Measurements from ENCODE around the gene ICA1L. TPM values are rescaled to one million over a fixed set of nuclear protein-coding genes. Genes with fewer than 3 reads are reported as not detected.

The ICA1L gene
- total RNA-seq, 4 donors from 2014 or later, result 12.1 to 35.7 (median 17.5) TPM

DNA sequence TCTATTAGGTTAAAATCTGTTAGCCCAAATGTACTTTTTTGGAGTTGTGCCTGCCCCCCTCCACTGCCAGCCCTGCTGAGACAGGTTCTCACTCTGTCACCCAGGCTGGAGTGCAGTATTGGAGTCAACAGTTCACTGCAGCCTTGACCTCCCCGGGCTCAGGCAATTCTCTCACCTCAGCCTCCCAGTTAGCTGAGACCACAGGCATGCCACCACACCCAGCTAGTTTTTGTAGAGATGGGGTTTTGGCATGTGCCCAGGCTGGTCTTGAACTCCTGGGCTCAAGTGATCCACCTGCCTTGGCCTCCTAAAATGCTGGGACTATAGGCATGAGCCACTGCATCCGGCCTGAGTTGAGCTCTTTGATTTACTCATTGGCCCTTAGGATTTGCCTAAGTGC lies 110.7 kb downstream of the ICA1L start:
- intact Hi-C loops (cut with DNase I), result no loop called here
- Histone ChIP-seq H3K27me3 (no peaks in the 10 kb centered on the region), H3K9me3 (no peaks in the 10 kb centered on the region), H3K27ac (peak overlapping the region; percentile 8 to 37 (median 25)), H3K4me1 (peaks cover 24 to 36% of the 10 kb centered on the region in 2 donors), H3K36me3 (no peaks in the 10 kb centered on the region), H3K4me3 (replicated peaks in 1 of 3) (no peak overlapping the region)
- DNase-seq, result peak; percentile 61 to 63
- no peak for TF ChIP-seq POLR2A (IDR thresholded peaks at IDR 0.05)
- TF ChIP-seq, protein P1, sequence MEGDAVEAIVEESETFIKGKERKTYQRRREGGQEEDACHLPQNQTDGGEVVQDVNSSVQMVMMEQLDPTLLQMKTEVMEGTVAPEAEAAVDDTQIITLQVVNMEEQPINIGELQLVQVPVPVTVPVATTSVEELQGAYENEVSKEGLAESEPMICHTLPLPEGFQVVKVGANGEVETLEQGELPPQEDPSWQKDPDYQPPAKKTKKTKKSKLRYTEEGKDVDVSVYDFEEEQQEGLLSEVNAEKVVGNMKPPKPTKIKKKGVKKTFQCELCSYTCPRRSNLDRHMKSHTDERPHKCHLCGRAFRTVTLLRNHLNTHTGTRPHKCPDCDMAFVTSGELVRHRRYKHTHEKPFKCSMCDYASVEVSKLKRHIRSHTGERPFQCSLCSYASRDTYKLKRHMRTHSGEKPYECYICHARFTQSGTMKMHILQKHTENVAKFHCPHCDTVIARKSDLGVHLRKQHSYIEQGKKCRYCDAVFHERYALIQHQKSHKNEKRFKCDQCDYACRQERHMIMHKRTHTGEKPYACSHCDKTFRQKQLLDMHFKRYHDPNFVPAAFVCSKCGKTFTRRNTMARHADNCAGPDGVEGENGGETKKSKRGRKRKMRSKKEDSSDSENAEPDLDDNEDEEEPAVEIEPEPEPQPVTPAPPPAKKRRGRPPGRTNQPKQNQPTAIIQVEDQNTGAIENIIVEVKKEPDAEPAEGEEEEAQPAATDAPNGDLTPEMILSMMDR (IDR thresholded peaks at IDR 0.05), result no peak
- 45 to 47% methylated on average over 2 of the region's 2 CpGs for WGBS, 2 donors

DNA sequence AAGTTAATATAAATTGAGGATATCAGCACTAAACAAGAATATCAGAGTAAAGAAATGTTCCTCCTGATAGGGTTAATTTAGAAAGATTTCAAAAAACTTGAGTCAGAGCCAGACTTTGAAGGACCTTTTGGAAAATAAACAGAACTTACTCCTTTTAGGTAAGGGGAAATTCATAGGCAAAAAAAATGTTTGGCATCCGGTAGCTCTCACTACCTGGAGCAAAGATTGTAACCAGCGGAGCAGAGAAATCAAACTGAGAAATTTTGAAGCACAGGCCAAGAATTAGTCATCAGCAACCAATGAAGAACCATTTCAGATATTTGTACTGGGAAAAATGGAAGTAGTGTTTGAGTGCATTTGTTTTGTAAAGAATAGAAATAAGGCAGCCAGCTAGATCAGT lies 113.0 kb downstream of the ICA1L start:
- intact Hi-C loops (cut with DNase I), result no loop called here
- no peak for TF ChIP-seq POLR2A (IDR thresholded peaks at IDR 0.05)
- TF ChIP-seq, protein P1 (IDR thresholded peaks at IDR 0.05), result peak in 1 of 6 experiments; percentile 5
- Histone ChIP-seq H3K4me3 (replicated peaks in 1 of 3) (no peak overlapping the region), H3K4me1 (peaks cover 24 to 36% of the 10 kb centered on the region in 2 donors), H3K27me3 (no peaks in the 10 kb centered on the region), H3K9me3 (no peaks in the 10 kb centered on the region), H3K36me3 (no peaks in the 10 kb centered on the region), H3K27ac (peak overlapping the region; percentile 62 to 70 (median 67))
- 34 to 44% methylated on average over 2 of the region's 2 CpGs for WGBS, 2 donors
- DNase-seq, result peak; percentile 20 to 29

DNA sequence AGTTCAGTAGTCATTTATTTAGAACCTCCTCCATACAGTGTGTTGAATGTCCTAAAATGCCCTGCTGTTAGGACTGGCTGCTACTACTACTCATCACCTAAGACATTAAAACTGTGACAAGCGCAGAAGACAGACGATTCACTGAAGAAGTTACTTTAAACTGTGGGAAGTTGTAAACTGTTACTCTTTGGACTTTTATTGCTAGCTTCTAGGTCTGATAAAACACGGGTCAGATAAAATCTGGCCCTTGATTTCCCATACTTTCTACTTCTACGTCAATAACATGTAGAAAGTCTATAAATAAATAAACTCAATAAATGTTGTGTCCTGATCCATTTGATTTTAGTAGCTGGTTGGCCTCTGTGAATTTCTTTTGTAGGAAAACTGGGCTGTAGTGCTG lies 113.4 kb downstream of the ICA1L start:
- intact Hi-C loops (cut with DNase I), result no loop called here
- Histone ChIP-seq H3K27me3 (no peaks in the 10 kb centered on the region), H3K9me3 (no peaks in the 10 kb centered on the region), H3K36me3 (no peaks in the 10 kb centered on the region), H3K4me1 (peaks cover 24 to 36% of the 10 kb centered on the region in 2 donors), H3K27ac (peak overlapping the region; percentile 62 to 70 (median 67)), H3K4me3 (replicated peaks in 1 of 3) (no peak overlapping the region)
- 58 to 59% methylated on average over 4 of the region's 4 CpGs for WGBS, 2 donors
- DNase-seq, result no peak
- no peak for TF ChIP-seq POLR2A (IDR thresholded peaks at IDR 0.05)
- TF ChIP-seq, protein P1 (IDR thresholded peaks at IDR 0.05), result no peak

DNA sequence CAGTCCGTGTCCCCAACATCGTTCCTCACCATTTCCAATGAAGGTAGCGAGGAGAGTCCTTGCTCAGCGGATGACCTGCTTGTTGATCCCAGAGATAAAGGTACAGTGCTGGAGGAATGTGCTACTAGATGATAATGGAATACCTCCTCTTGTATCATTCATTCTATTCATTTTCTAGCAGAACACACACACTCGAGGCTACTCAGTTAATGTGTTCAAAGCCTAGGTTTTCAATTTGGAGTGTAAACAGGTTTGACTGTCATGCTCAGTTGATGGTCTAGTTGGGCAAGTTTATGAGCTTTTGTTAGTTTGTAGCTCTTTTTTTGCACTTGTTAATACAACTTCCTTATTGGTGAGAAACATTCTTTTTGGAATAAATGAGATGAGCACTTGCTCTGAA lies 114.2 kb downstream of the ICA1L start:
- Histone ChIP-seq H3K27me3 (no peaks in the 10 kb centered on the region), H3K36me3 (no peaks in the 10 kb centered on the region), H3K4me1 (peaks cover 24 to 36% of the 10 kb centered on the region in 2 donors), H3K4me3 (replicated peaks in 1 of 3) (no peak overlapping the region), H3K27ac (peak overlapping the region; percentile 62 to 70 (median 67)), H3K9me3 (no peaks in the 10 kb centered on the region)
- intact Hi-C loops (cut with DNase I), result no loop called here
- TF ChIP-seq POLR2A (IDR thresholded peaks at IDR 0.05), result no peak
- TF ChIP-seq, protein P1 (IDR thresholded peaks at IDR 0.05), result no peak
- 57 to 80% methylated on average over 5 of the region's 5 CpGs for WGBS, 2 donors
- DNase-seq, result peak in 1 of 2 donors; percentile 9

DNA sequence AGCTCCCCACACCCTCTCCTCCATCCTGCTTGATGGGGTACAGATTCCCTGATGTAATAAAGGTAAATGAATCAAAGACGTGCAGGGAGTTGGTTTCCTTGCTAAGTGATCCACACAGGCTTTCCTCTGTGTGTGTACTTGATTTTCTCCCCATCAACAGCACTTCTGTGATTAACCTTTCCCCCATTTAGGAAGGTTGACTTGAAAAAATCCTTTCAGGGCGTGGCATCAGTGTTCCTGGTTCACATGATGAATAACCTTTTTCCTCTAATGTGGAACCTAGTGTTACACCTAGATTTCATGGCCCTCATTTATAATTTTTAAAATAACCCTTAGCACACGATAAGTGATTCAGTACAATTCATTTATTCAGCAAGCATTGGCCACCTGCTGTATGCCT lies 115.0 kb downstream of the ICA1L start:
- TF ChIP-seq, protein P1 (IDR thresholded peaks at IDR 0.05), result no peak
- TF ChIP-seq POLR2A (IDR thresholded peaks at IDR 0.05), result no peak
- Histone ChIP-seq H3K4me1 (peaks cover 24 to 36% of the 10 kb centered on the region in 2 donors), H3K27ac (peak overlapping the region in 1 of 3 donors; percentile 70), H3K36me3 (no peaks in the 10 kb centered on the region), H3K9me3 (no peaks in the 10 kb centered on the region), H3K27me3 (no peaks in the 10 kb centered on the region), H3K4me3 (replicated peaks in 1 of 3) (no peak overlapping the region)
- no peak for DNase-seq
- intact Hi-C loops (cut with DNase I), result no loop called here
- WGBS, 2 donors, result 83 to 88% methylated on average over 3 of the region's 3 CpGs

All from thyroid gland (tissue), 4 donors.